Activated T-cell treated with anti-CD3 and anti-CD28 coated beads for 4 hours (primary cell): ENCODE data around the gene CORO2A.
A peak's percentile ranks its signal among the peaks of the same experiment; 100 is the strongest.
"Not testable (repeated sequence)": the region's sequence is repeated elsewhere in the genome, so short reads cannot be mapped to it uniquely, and the experiment has no call there.

Experiments
- DNase-seq: peaks from one replicate; pipeline ENCODE4 v3.0.0-alpha.2; 2020

Gene CORO2A

DNA sequence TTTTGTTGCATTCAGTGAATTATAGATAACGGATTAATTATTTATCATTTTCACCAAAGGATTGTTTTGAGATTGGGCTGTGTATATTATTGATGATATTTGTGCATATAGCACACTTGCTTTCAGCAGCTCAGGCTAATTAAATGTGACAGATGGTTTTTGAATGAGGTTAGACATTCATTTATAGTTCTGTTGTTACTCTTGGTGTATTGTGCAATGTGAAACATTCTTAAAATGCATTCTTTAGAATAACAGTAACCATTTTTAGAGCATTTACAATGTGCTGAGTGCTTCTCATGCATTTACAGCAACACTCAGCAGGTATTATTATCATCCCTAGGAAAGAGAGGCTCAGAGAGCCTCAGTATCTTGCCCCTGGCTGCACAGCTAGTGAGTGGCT, 112.1 kb downstream of the CORO2A start:
- no peak for DNase-seq

DNA sequence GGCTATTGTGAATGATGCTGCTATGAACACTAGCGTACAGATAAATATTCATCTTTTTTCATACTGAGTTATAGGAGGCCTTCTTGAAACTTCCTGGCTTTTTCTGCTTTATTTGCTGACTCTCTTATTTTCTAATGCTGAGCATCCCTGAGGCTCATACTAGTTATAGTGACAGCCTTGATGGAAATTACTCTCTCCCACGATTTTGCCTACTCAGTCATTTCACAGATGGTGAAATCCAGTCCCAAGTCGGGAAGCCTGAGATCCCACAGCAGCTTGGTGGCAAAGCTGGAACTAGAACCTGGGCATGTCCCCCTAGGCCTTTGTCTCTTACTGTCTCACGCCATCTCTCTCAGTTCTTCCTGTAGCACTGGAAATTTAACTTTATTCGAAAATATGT, 113.5 kb downstream of the CORO2A start:
- no peak for DNase-seq

DNA sequence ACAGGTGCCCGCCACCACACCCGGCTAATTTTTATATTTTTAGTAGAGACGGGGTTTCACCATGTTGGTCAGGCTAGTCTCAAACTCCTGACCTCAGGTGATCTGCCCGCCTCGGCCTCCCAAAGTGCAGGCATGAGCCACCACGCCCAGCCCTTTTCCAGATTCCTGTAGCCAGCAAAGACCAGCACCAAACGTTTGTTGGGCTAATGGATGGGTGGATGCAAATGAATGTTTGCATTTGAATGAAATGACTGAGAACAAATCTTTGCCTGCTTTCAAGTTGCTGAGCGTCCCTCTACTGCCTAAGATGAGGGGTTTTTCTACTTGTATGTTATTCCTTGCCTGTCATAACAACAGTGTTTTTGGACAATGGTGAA, 115.9 kb downstream of the CORO2A start:
- DNase-seq = not testable (repeated sequence)

DNA sequence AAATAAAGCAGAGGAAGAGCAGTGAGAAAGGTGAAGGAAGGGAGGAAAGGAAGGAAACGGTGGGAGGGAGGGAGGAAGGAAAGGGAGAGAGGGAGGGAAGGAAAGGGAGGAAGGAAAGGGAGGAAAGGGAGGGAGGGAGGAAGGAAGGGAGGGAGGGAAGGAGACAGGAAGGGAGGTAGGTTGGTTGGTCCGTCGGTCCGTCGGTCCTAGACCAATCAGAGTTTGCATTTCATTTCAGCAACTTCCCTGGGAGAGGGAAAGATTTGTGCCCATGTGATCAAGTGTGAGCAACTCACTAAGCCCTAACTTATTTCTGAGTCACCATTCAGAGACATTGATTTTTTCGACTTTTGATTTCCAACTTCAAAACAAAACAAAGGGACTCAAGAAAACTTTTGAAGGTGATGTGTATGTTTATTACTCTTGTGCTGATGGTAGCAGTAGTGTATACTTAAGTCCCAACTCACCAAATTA, 117.1 kb downstream of the CORO2A start:
- DNase-seq = no peak

DNA sequence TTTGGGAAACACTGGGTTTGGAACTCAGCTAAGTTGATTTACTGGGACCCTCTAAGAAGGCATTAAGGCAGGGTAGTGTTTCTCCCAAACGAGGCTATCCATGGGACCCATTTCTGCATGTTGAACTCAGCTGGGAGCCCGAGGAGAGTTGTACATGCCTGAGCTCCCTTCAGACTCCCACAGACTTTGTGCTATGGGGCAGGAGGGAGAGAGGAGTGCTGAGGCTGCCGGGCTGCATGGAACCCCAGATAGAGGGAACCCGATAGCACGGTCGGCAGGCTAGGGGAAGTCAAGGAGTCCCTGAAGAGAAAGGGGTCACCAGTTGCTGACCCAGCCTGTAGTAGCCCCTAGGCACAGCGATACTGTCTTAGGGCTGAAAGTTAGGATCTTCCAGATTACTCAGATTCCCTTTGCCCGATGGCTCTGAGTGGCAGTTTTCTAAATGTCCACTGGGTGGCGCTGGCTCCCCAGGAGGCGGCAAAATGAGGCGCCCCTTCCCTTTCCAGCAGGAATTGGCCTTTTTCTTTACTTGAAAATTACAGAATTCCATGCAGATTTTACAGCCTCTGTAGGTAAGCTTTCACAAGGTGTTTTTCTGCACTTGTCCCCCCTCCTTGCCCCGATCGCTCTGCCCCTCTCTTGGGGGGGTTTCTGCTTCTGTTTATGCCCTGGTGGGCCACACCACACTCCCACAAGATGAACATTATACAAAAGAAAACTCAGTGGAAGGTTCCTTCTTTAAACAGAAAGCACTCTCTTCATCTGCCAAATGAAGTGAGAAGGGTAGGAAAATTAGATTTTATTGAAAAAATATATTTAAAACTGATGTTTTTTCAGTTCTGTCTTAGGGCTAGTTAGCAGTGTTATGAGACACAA, 118.1 kb downstream of the CORO2A start:
- peak; percentile 55 for DNase-seq

DNA sequence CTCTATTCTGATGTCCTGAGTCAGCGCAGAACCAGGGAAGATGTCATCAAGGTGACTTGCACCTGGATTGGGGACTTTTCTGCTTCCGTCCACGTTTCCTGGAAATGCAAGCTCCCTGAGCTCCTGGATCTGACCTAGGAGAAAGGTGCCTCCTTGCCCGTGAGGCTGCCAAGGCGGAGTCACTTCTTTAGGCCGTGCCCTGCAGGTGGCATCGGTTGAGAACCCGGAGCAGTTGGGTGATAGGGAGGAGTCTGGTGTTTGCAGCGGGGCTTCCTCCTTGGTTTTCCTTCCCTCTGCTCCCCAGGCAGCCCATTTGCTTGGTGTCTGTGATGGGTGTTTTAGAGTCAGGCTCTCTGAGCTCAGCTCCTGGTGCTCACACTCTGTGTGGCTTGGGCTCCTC, 120.7 kb downstream of the CORO2A start:
- no peak for DNase-seq
